K562 (cell line): ENCODE measurements around the gene METTL18. TPM values are rescaled to one million over a fixed set of nuclear protein-coding genes. Genes with fewer than 3 reads are reported as not detected.

Source experiments
- ATAC-seq: fragments of 200-7000 bp; cut with Tn5 transposase; 3 replicates; pipeline ENCODE4 v1.9.1; 2020; ENCODE audit warnings: moderate library complexity
- BruUV-seq: library from RNA; stranded (reverse); fragments of 400-500 nt; replicated peaks from 2 replicates; lab custom pipeline; 2021; lab: Mats Ljungman, UMichigan
- CTCF ChIA-PET: fragments of 300-600 bp; formaldehyde crosslinking; extraction: SDS; loops from one replicate; lab custom pipeline; 2021; ENCODE audit warnings: low intra/inter-chr PET ratio; lab: Yijun Ruan, JAX
- POLR2A ChIA-PET: fragments of 300-600, 350-650 bp; sonication (Branson Sonifier 250); formaldehyde crosslinking; extraction: SDS; loops from one replicate; lab custom pipeline; 2021; ENCODE audit warnings: antibody characterized with exemption, inconsistent platforms; lab: Yijun Ruan, JAX
- DNase-seq, 4 experiments: peaks; one replicate each; pipeline versions ENCODE4 v3.0.0 to v3.0.0-alpha.2; 2011 to 2018; ENCODE audit warnings: low spot score in 3 of 4, mixed read lengths in 3 of 4; ENCODE audit errors: extremely low read depth in 1 of 4
- FAIRE-seq: peaks from 2 replicates; lab custom pipeline; 2011; peaks lifted over from hg19 to GRCh38; lab: Jason Lieb, UNC
- H2AFZ ChIP-seq: 2 replicates; pipeline ENCODE4 v1.6.0; 2011; ENCODE audit warnings: low read depth, low read length, control low read depth, inconsistent platforms
- H3K27ac ChIP-seq: fragments of 200-600 bp; 3 replicates; pipeline ENCODE4 v1.8.0; 2011; ENCODE audit warnings: low read depth, mild to moderate bottlenecking, control low read depth, inconsistent platforms, low read length, moderate library complexity, mixed read lengths; ENCODE audit errors: extremely low read depth
- H3K27me3 ChIP-seq, 2 experiments: fragments of 300-600 bp in 1 of 2; 2 replicates in 1 of 2; 3 replicates in 1 of 2; pipeline versions ENCODE4 v1.6.0 to v1.8.0; 2011; ENCODE audit warnings: inconsistent platforms in 2 of 2, low read length in 2 of 2, mild to moderate bottlenecking in 1 of 2, mixed read lengths in 1 of 2, moderate library complexity in 1 of 2; ENCODE audit not compliant: control insufficient read depth in 2 of 2, insufficient read depth in 2 of 2
- H3K36me3 ChIP-seq: fragments of 300-600 bp; 3 replicates; pipeline ENCODE4 v1.8.0; 2011; ENCODE audit warnings: mild to moderate bottlenecking, low read length, inconsistent platforms; ENCODE audit not compliant: control insufficient read depth, insufficient read depth
- H3K4me1 ChIP-seq, 2 experiments: fragments of 200-600 bp in 1 of 2; replicated peaks in 1 of 2; 2 replicates in 1 of 2; 3 replicates in 1 of 2; pipeline versions ENCODE4 v1.5.1 to v1.8.0; 2011; ENCODE audit warnings: inconsistent platforms in 2 of 2, low read length in 2 of 2, mild to moderate bottlenecking in 1 of 2, mixed read lengths in 1 of 2, moderate library complexity in 1 of 2; ENCODE audit not compliant: control insufficient read depth in 2 of 2, insufficient read depth in 2 of 2
- H3K4me2 ChIP-seq: 2 replicates; pipeline ENCODE4 v1.6.1; 2011; ENCODE audit warnings: low read length, control low read depth, inconsistent platforms, mixed read lengths; ENCODE audit not compliant: insufficient read depth
- H3K4me3 ChIP-seq: fragments of 200-600 bp; sonication (generic), shearing (Covaris generic); 2 replicates; pipeline ENCODE4 v1.5.1; 2016; ENCODE audit warnings: control low read depth, inconsistent platforms
- H3K79me2 ChIP-seq: fragments of 200-600 bp; 3 replicates; pipeline ENCODE4 v1.8.0; 2011; ENCODE audit warnings: low read length, inconsistent platforms; ENCODE audit not compliant: control insufficient read depth, insufficient read depth
- H3K9ac ChIP-seq, 2 experiments: 2 replicates each; pipeline versions ENCODE4 v1.6.0 to v1.6.1; 2011; ENCODE audit warnings: low read depth in 2 of 2, low read length in 2 of 2, control low read depth in 1 of 2, inconsistent platforms in 1 of 2, mild to moderate bottlenecking in 1 of 2, mixed read lengths in 1 of 2; ENCODE audit not compliant: insufficient read depth in 1 of 2
- H3K9me1 ChIP-seq: one replicate; pipeline ENCODE4 v1.6.0; 2011; ENCODE audit warnings: inconsistent platforms, mild to moderate bottlenecking, low read length, moderate library complexity; ENCODE audit not compliant: control insufficient read depth, insufficient read depth
- H3K9me3 ChIP-seq: replicated peaks from 2 replicates; pipeline ENCODE4 v1.5.1; 2011; ENCODE audit warnings: low read depth, low read length, inconsistent platforms; ENCODE audit not compliant: control insufficient read depth, insufficient read depth
- H4K20me1 ChIP-seq: replicated peaks from 2 replicates; pipeline ENCODE4 v1.6.1; 2011; ENCODE audit warnings: low read length, inconsistent platforms, mixed read lengths; ENCODE audit not compliant: control insufficient read depth, insufficient read depth
- ARID2 ChIP-seq: fragments of 450-650 bp; IDR thresholded peaks from 2 replicates; pipeline ENCODE4 v1.6.1; 2017; ENCODE audit warnings: antibody characterized with exemption, mild to moderate bottlenecking
- ELK1 ChIP-seq: sonication (generic); formaldehyde crosslinking; IDR thresholded peaks from 2 replicates; pipeline ENCODE4 v1.8.1; 2022; ENCODE audit warnings: missing genetic modification reagents
- FOXK1 ChIP-seq: sonication (generic); formaldehyde crosslinking; IDR thresholded peaks from 2 replicates; pipeline ENCODE4 v1.8.0; 2022; ENCODE audit warnings: missing genetic modification reagents, mild to moderate bottlenecking, borderline replicate concordance
- FOXK2 ChIP-seq, 2 experiments: fragments of 450-650 bp; IDR thresholded peaks in 1 of 2; conservative IDR thresholded peaks in 1 of 2; 2 replicates each; pipeline ENCODE4 v1.6.1; 2016; ENCODE audit warnings: low read depth in 2 of 2, mild to moderate bottlenecking in 1 of 2
- KLF10 ChIP-seq: fragments of 250-450 bp; sonication (Bioruptor Pico); IDR thresholded peaks from 2 replicates; pipeline ENCODE4 v1.6.1; 2021; ENCODE audit warnings: matching md5 sums
- MXI1 ChIP-seq: IDR thresholded peaks from 2 replicates; pipeline ENCODE4 v1.6.1; 2011; ENCODE audit warnings: low read depth, mild to moderate bottlenecking, improper control_type of control experiment, low read length
- MYC ChIP-seq, 2 experiments: fragments of 250-450 bp in 1 of 2; sonication (Bioruptor Pico) in 1 of 2; IDR thresholded peaks; 2 replicates each; pipeline versions ENCODE4 v1.5.1 to v1.6.1; 2012 to 2021; ENCODE audit warnings: low read depth in 2 of 2, borderline replicate concordance in 1 of 2, improper control_type of control experiment in 1 of 2, low read length in 1 of 2, mild to moderate bottlenecking in 1 of 2, moderate library complexity in 1 of 2
- NCOA2 ChIP-seq, 2 experiments: fragments of 450-650 bp; IDR thresholded peaks; 2 replicates each; pipeline ENCODE4 v1.6.1; 2018; ENCODE audit warnings: mild to moderate bottlenecking in 2 of 2, moderate library complexity in 1 of 2; ENCODE audit not compliant: partially characterized antibody in 2 of 2
- NR2C2 ChIP-seq, 2 experiments: fragments of 200-800 bp in 1 of 2; sonication (Bioruptor generic) in 1 of 2; sonication (generic) in 1 of 2; formaldehyde crosslinking in 1 of 2; IDR thresholded peaks; 2 replicates each; pipeline versions ENCODE4 v1.6.1 to v1.8.0; 2016 to 2022; ENCODE audit warnings: mild to moderate bottlenecking in 1 of 2, missing compliant biosample characterization in 1 of 2, missing genetic modification characterization in 1 of 2, missing genetic modification reagents in 1 of 2
- TRIM24 ChIP-seq, 2 experiments: fragments of 450-650 bp; IDR thresholded peaks; 2 replicates each; pipeline ENCODE4 v1.6.1; 2016
- ZBTB49 ChIP-seq: sonication (generic); formaldehyde crosslinking; IDR thresholded peaks from 2 replicates; pipeline ENCODE4 v1.8.0; 2022; ENCODE audit warnings: missing genetic modification reagents, mild to moderate bottlenecking, borderline replicate concordance
- ZKSCAN1 ChIP-seq: fragments of 150-350 bp; IDR thresholded peaks from 2 replicates; pipeline ENCODE4 v1.6.1; 2016; ENCODE audit warnings: low read depth, low read length
- in situ Hi-C: fragments of 300-500 bp; cut with MboI; formaldehyde crosslinking; loops from 4 replicates; pipeline ENCODE4 v1.15.0; 2018; ENCODE audit warnings: inconsistent platforms, mixed read lengths
- intact Hi-C: fragments of 100-400 bp; cut with micrococcal nuclease; formaldehyde crosslinking; loops from 2 replicates; pipeline ENCODE4 v1.14.2; 2022
- polyA plus RNA-seq, 8 experiments: library from polyadenylated mRNA; depleted of rRNA in 4 of 8; stranded (reverse) in 5 of 8; unstranded in 3 of 8; fragments of >200 nt; fragmentation: Nextera tagmentation in 2 of 8; fragmentation: Illumina TruSeq in 1 of 8; extraction: Ambion mirVana in 2 of 8; extraction: Trizol in 1 of 8; gene quantifications; 2 replicates each; pipeline versions ENCODE4 v1.2.1 to v1.2.3, GENCODE V29; 2011 to 2014; ENCODE audit warnings: inconsistent platforms in 1 of 8, missing spikeins in 1 of 8
- total RNA-seq, 7 experiments: library from RNA; depleted of rRNA in 6 of 7; stranded (reverse); fragments of >200 nt in 6 of 7; fragmentation: Illumina TruSeq in 2 of 7; extraction: Trizol in 2 of 7; gene quantifications; 2 replicates each; pipeline versions ENCODE4 v1.2.1 to v1.2.3, GENCODE V29; 2011 to 2021; ENCODE audit warnings: low replicate concordance in 1 of 7
- TF ChIP-seq, protein P1 (sequence below): fragments of 250-450 bp; sonication (Bioruptor Pico); IDR thresholded peaks from 2 replicates; pipeline ENCODE4 v1.5.0; 2021; ENCODE audit warnings: mild to moderate bottlenecking, moderate library complexity
- TF ChIP-seq, protein P2 (sequence below): fragments of 450-650 bp; formaldehyde crosslinking; IDR thresholded peaks from 2 replicates; pipeline ENCODE4 v1.4.0; 2022; ENCODE audit warnings: missing genetic modification characterization

Gene METTL18
- total and polyA plus RNA-seq, 9 of the 15 experiments (the other 6 are each of a cell fraction or from before 2014, with no cell fraction given) = 9.5 to 40.2 (median 14.7) TPM

DNA sequence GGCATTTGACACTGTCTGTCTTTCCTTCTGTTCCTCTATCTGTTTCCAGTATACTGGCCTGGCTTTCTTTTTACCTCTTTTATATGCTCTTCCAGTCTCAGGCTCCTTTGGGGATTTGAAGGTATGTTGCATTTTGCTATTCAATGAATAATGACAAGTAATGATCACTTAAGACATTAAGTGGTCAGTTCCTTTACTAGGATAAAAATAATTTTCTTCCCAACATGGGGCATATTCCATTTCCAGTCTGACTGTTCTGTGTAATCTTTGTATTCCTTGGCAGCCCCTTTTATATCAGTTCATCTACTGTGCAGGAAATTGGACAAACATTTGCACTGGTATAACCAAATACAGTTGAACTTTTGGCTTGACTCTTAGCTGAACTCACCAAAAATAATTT is 15.6 kb downstream of the METTL18 start:
- CTCF ChIA-PET = interaction anchor here (0.7 kb wide), 1 partner anchor 26 kb away, joined by 3 read pairs; no protein-coding TSS in a partner anchor
- in situ Hi-C loops (no loop called here), intact Hi-C loops (no loop called here)
- no peak for TF ChIP-seq ARID2
- no peak for TF ChIP-seq MYC (IDR thresholded peaks at IDR 0.05; ENCODE audit: low read depth, low read length)
- no peak for TF ChIP-seq MYC (CRISPR knock-in tag; IDR thresholded peaks at IDR 0.05; ENCODE audit: borderline replicate concordance, low read depth)
- no peak for TF ChIP-seq ZBTB49 (CRISPR knock-in tag)
- no peak for TF ChIP-seq MXI1
- no peak for TF ChIP-seq NCOA2 (IDR thresholded peaks at IDR 0.05; ENCODE audit: partially characterized antibody in 2 of 2)
- TF ChIP-seq KLF10 (CRISPR knock-in tag) = no peak
- TF ChIP-seq ZKSCAN1 = no peak
- TF ChIP-seq, protein P1, sequence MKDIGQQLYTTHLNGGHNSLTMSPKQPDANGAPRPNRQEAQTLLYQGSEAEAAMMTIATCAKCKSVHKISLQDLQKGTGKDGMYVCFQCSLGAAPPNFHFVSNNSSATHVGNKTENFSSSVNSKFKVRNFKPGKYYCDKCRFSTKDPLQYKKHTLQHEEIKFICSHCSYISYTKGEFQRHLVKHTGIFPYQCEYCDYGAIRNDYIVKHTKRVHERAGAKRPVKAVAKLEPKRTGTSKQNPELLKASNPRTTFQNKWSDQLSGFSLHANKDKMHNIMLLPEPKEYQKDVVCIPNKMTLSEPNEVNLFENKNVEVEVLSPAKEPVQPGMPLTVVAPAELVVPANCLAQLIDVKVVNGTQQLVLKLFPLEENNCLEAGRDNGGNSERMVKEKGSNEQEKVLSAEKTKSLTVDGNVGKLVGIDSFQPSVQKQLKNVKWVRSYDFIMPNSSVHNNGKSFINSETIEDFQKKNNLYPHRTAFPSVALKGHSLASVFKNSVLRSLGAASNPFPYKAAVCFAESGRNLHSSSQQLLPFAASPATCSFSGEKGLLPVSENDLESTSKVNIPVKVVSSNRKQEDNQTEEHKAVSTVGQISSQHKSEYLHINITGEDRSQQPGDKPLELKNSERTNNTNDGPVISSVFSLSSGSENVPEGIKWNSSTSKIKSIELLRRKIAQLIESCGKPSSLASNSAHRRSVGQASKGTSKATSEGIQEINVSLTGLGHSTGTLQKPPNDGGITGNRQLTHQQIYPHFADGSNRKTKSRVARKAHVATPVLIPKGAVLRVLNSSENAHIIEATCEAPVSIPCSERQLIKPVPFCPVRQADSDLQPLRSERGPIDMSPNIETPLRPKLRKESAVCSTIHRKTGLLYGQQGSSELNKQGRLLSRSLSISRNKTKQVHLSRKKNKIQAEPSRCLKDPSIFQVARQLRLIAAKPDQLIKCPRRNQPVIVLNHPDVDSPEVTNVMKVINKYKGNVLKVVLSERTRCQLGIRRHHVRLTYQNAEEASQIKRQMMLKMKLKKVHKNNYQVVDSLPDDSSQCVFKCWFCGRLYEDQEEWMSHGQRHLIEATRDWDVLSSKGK (CRISPR knock-in tag) = no peak
- no peak for TF ChIP-seq FOXK1 (CRISPR knock-in tag)
- TF ChIP-seq TRIM24 (IDR thresholded peaks at IDR 0.05) = no peak
- TF ChIP-seq, protein P2, sequence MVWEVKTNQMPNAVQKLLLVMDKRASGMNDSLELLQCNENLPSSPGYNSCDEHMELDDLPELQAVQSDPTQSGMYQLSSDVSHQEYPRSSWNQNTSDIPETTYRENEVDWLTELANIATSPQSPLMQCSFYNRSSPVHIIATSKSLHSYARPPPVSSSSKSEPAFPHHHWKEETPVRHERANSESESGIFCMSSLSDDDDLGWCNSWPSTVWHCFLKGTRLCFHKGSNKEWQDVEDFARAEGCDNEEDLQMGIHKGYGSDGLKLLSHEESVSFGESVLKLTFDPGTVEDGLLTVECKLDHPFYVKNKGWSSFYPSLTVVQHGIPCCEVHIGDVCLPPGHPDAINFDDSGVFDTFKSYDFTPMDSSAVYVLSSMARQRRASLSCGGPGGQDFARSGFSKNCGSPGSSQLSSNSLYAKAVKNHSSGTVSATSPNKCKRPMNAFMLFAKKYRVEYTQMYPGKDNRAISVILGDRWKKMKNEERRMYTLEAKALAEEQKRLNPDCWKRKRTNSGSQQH (CRISPR knock-in tag) = no peak
- TF ChIP-seq NR2C2 (CRISPR knock-in tag; IDR thresholded peaks at IDR 0.05) = no peak
- no peak for TF ChIP-seq NR2C2 (tag; IDR thresholded peaks at IDR 0.05)
- TF ChIP-seq FOXK2 (conservative IDR thresholded peaks at IDR 0.05 in 1 of 2, IDR thresholded peaks at IDR 0.05 in 1 of 2; ENCODE audit: low read depth in 2 of 2) = no peak
- TF ChIP-seq ELK1 (CRISPR knock-in tag) = no peak

More for the DNA sequence above, 15.6 kb downstream of the METTL18 start:
- Histone ChIP-seq H3K79me2 (no peaks in the 10 kb centered on the region), H3K27ac (no peak overlapping the region), H3K36me3 (no peaks in the 10 kb centered on the region), H2AFZ (no peak overlapping the region), H3K9ac (no peak overlapping the region), H3K9me3 (no peaks in the 10 kb centered on the region), H3K4me1 (peaks cover 0 to 3% of the 10 kb centered on the region in 2 experiments; a peak in 1 of 5 replicates), H3K4me3 (no peak overlapping the region), H3K27me3 (peaks cover 0 to 5% of the 10 kb centered on the region in 2 experiments; a peak in 2 of 5 replicates), H3K4me2 (no peak overlapping the region), H3K9me1 (no peaks in the 10 kb centered on the region), H4K20me1 (no peaks in the 10 kb centered on the region)
- POLR2A ChIA-PET = no interaction called here
- FAIRE-seq = no peak
- ATAC-seq = no peak
- no peak for DNase-seq
- no TSS peak for BruUV-seq
